Endothelial cell of umbilical vein (primary cell): Measurements from ENCODE around the gene CORO6.

Experiments used
- CTCF ChIP-seq, 2 donors: IDR thresholded peaks; 1 replicate in 1 of 2; 2 replicates in 1 of 2; pipeline ENCODE4 v1.5.1; 2011; ENCODE audit warnings: low read length in 2 of 2, mild to moderate bottlenecking in 2 of 2, moderate library complexity in 2 of 2, control low read depth in 1 of 2, inconsistent platforms in 1 of 2, low read depth in 1 of 2; ENCODE audit not compliant: insufficient read depth in 1 of 2; ENCODE audit errors: extremely low read depth in 1 of 2
- MAX ChIP-seq: IDR thresholded peaks from 2 replicates; pipeline ENCODE4 v1.6.1; 2011; ENCODE audit not compliant: insufficient read depth, insufficient read length
- MYC ChIP-seq: IDR thresholded peaks from one replicate; pipeline ENCODE4 v1.6.1; 2011; ENCODE audit warnings: mild to moderate bottlenecking, low read depth, low read length
- POLR2A ChIP-seq: IDR thresholded peaks from 2 replicates; pipeline ENCODE4 v1.6.1; 2012; ENCODE audit warnings: low read depth, mild to moderate bottlenecking, control low read depth, low read length
- POLR2AphosphoS5 ChIP-seq: IDR thresholded peaks from 2 replicates; pipeline ENCODE4 v1.6.1; 2012; ENCODE audit warnings: low read depth, mild to moderate bottlenecking, control low read depth, low read length, moderate library complexity; ENCODE audit not compliant: insufficient read depth

- TF ChIP-seq MAX (no peak), CTCF (IDR thresholded peaks at IDR 0.05; ENCODE audit: extremely low read depth in 1 of 2, insufficient read depth in 1 of 2, low read depth in 1 of 2, low read length in 2 of 2) (no peak), POLR2AphosphoS5 (no peak), POLR2A (no peak), MYC (no peak)
Observed at GRCh38 chr17:29615048-29615385, 7.7 kb downstream of the CORO6 start.
